HG02970 (cell line): ENCODE measurements around the gene GJB1.
A peak's percentile ranks its signal among the peaks of the same experiment; 100 is the strongest.
"Not testable (repeated sequence)": the region's sequence is repeated elsewhere in the genome, so short reads cannot be mapped to it uniquely, and the experiment has no call there.

Experiments
- ATAC-seq: cut with Tn5 transposase; IDR thresholded peaks from one replicate; pipeline ENCODE4 v1.9.1; 2021; ENCODE audit warnings: mild to moderate bottlenecking, moderate library complexity, moderate number of reproducible peaks; ENCODE audit not compliant: unreplicated experiment, low FRiP score

GJB1 gene

GRCh38 chrX:71222929-71223328 is at the start of gene GJB1:
TSS of gene GJB1 (plus strand) at chrX:71223224. CDS start at chrX:71223708, 484 bp downstream.
- ATAC-seq, result no peak

GRCh38 chrX:71173440-71173839 is 49.6 kb upstream of the GJB1 start:
- no peak for ATAC-seq

DNA sequence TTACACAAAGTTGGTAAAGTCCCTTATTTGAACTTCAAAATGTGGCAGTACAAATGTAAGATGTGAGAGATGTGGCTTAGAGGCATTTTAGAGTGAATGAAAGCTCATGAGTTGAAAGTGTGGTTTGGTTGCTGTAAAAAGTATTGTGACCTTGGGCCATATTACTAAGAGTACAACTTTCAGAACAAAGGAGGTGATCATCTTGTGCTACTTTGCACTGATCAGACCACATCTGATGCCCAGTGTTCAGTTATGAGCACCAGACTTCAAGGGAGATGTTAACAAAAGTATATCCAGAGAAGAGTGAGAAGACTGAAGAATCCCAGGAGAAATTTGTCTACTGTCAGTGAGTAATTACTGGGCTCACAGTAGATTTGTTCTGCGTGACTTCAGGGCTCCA is 48.2 kb upstream of the GJB1 start:
- ATAC-seq, result no peak

DNA sequence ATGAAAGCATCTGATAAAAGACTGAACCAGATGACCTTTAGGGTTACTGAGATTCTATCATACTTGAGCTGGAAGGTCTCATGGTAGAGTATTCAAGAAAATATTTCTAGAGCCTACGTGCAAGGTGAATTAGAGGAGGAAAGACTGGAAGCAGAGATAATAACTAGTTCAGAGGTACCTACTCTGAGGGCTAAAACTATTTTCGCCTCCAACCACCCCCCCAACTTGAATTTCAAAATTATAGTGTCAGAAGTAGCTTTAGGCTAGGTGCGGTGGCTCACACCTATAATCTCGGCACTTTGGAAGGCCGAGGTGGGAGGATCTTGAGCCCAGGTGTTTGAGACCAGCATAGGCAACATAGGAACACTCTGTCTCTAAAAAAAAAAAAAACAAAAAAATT is 47.5 kb upstream of the GJB1 start:
- no peak for ATAC-seq

DNA sequence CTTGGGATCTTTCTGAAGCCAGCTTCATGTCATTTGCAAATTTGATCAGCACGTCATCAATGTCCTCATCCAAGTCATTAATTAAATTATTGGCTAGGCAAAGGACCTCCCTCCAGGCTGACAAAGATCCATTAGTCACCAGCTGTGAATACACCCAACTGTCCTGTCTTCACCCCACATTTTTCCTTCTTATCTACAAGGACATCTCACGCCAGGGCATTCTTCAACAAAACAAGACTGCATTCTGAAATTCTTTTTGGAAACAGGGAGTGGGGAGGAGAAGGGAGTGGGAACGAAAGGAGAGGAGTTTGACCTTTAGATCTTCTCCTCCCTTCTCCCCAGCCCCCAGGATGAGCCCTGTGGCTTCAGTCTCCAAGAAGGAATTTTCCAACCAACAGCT is 45.7 kb upstream of the GJB1 start:
- ATAC-seq, result no peak

GRCh38 chrX:71178908-71179307 is 44.1 kb upstream of the GJB1 start:
- no peak for ATAC-seq

DNA sequence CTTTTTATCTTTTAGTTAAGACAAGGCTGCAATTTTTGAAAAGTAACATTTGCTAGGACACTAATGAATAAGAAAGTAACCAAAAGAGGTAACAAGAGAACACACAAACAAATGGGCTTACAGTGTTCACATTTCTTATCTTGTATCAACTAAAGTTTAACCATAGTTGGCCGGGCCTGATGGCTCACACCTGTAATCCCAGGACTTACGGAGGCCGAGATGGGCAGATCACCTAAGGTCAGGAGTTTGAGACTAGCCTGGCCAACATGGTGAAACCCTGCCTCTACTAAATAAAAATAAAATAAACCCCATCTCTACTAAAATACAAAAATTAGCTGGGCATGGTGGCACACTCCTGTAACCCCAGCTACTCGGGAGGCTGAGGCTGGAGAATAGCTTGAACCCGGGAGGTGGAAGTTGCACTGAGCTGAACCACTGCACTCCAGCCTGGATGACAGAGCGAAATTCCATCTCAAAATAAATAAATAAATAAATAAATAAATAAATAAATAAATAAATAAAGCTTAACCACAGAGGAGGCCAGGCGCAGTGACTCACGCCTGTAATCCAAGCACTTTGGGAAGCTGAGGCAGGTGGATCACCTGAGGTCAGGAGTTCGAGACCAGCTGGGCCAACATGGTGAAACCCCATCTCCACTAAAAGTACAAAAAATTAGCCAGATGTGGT is 42.3 kb upstream of the GJB1 start:
- ATAC-seq, result not testable (repeated sequence)

DNA sequence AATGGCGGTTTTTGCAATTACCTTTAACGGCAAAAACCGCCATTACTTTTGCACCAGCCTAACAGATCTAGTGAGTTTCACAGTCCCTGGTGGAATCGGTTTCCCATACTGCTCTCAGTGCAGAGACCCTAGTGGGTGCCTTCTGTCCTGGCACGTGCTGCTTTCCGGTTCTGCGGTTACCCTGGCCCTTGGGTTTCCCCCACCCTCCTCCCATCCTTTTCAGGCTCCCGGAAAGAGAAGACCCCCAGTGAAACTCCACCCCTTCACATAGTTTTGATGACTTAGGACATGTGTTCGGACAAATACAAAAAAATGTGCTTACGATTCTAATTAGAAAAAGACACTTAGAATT is 41.5 kb upstream of the GJB1 start:
- no peak for ATAC-seq

- peak; percentile 53 for ATAC-seq
Observed at GRCh38 chrX:71181910-71182799, 40.9 kb upstream of the GJB1 start.

GRCh38 chrX:71182871-71183270 is 40.2 kb upstream of the GJB1 start:
- ATAC-seq, result no peak

GRCh38 chrX:71183341-71183740 is 39.7 kb upstream of the GJB1 start:
- ATAC-seq, result no peak

DNA sequence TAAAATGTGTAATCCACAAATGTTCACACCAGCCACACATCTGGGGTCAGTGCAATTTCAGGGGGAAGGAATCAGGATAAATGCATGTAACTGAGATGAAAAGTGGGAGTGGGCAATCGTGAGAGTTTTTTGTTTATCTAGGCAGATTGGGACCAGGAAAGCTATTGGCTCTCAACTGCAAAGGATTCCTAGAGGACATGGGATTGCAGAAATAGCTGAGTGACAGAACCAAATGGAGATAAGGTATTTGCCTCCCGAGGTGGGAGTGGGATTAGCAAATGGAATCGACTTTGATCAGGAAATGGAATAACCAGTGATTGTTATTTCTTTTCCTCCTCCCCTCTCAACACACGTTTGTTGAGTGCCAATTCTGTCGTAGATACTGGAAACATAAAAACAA is 38.9 kb upstream of the GJB1 start:
- ATAC-seq, result no peak

DNA sequence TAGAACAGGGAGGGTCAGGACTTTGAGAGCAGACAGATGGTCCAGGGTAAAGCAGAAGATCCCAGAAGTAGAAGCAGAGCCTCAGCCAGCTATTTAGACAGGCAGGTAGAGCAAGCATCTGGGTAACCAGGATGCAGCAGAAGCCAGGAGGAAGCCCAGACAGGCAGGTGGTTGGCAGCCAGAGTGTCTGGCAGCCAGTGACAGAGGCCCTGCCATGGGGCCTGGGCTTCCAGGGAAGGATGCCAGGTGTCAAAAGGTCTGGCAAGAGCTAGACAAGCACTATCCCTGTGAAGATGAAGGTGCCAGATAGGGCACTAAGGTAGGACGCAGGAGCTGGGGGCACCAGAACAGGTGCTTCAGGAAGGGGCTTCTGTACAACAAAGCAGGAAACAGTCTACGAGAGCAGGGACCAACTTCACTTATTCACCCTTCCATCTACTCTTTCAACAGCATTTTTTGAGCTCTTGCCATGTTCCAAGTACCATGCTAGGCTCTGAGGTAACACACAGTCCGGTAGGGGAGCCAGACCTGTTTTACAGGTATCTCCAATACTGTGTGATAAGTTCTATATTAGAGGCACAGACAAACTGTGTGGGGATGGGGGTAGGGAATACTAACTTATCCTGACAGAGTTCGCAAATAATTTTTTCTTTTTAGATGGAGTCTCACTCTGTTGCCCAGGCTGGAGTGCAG is 38.1 kb upstream of the GJB1 start:
- no peak for ATAC-seq

DNA sequence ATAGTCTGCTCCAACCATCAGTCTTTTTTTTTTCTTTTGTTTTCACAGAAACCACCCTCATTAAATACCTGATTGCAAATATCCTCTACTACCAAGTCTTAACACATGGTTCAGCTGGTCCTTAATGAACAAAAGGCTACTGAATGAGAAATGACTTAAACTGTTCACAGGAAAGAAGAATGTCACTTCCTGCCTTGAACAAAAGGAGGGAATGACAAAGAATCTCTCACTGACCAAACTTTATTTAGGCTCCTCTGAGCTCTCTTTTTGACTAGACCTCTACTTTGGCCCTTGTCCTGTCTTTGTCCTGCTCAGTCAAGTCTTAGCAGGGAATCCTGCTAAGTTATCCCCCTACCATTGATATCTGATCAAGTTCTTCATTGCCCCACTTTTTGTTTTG is 31.8 kb upstream of the GJB1 start:
- no peak for ATAC-seq

- no peak for ATAC-seq
Observed at GRCh38 chrX:71195964-71196649, 26.9 kb upstream of the GJB1 start.

GRCh38 chrX:71198066-71198465 is 25.0 kb upstream of the GJB1 start:
- ATAC-seq, result no peak

- ATAC-seq, result no peak
Observed at GRCh38 chrX:71199252-71200008, 23.6 kb upstream of the GJB1 start.

DNA sequence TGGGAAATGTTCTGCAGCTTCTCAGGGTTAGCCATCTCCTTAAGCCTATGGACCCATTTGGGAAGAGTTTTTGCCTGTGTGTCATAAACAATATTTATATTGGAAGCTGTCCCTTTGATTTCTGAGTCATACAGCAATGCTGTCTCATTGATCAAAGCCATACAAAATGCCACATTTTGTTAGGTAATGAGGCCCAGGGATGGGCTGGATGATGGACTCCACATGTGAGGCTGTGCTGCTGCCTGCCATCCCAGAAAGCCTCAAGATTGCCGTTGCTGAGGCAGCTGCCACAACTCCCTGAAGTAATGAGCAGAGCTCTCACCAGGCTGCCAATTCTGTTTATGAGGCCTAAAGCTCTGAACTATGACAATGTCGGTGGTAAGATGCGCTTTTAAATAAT is 12.2 kb upstream of the GJB1 start:
- no peak for ATAC-seq

- no peak for ATAC-seq
Observed at GRCh38 chrX:71212536-71212935, 10.5 kb upstream of the GJB1 start.

DNA sequence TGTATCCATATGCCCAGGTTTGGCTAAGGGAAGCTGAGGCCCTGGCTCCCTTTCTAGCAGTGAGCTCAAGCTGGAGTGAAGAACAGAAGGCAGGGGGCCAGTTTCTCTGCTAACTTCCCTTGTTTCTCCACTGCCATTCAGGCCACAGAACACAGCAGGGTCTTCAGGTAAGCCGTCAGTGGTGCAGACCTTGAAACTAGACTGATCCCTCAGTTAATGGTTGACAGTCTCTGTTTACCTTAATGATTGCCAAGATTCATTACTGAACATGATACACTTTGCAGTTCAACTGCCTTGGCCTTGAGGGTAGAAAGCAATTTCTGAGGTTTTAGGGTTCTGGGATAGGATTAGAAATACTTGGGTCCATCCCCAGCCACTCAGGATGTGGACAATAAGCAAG is 8.9 kb upstream of the GJB1 start:
- ATAC-seq, result no peak
